Fibroblast of villous mesenchyme (primary cell): Measurements from ENCODE around the gene BAIAP3. TPM values are rescaled to one million over a fixed set of nuclear protein-coding genes. Genes with fewer than 3 reads are reported as not detected.

Source experiments
- DNase-seq: peaks from one replicate; pipeline ENCODE4 v3.0.0-alpha.2; 2010; ENCODE audit warnings: low read depth
- H3K4me3 ChIP-seq: 2 replicates; pipeline ENCODE4 v1.5.1; 2011; ENCODE audit warnings: low read depth, mild to moderate bottlenecking, low read length
- CTCF ChIP-seq: IDR thresholded peaks from 2 replicates; pipeline ENCODE4 v1.5.1; 2012; ENCODE audit warnings: low read depth, mild to moderate bottlenecking, low read length; ENCODE audit not compliant: insufficient read depth
- total RNA-seq: library from RNA; depleted of rRNA; stranded (reverse); fragments of >200 nt; gene quantifications from 2 replicates; pipeline ENCODE4 v1.2.3, GENCODE V29; 2012

BAIAP3 gene
- total RNA-seq, 1 donor, result under 0.01 TPM

GRCh38 chr16:1300664-1301476 lies 32.6 kb upstream of the BAIAP3 start:
- TF ChIP-seq CTCF, result peak; percentile 78
- H3K4me3 ChIP-seq, result no peak overlapping the region
- DNase-seq, result peak; percentile 38

GRCh38 chr16:1301562-1301961 lies 31.9 kb upstream of the BAIAP3 start:
- no peak for DNase-seq
- no peak for TF ChIP-seq CTCF
- H3K4me3 ChIP-seq, result no peak overlapping the region

- H3K4me3 ChIP-seq, result no peak overlapping the region
- TF ChIP-seq CTCF, result no peak
- DNase-seq, result no peak
Observed at GRCh38 chr16:1305823-1306222, 27.6 kb upstream of the BAIAP3 start.

- no peak overlapping the region for H3K4me3 ChIP-seq
- DNase-seq, result no peak
- no peak for TF ChIP-seq CTCF
Observed at GRCh38 chr16:1306334-1306733, 27.1 kb upstream of the BAIAP3 start.

- no peak for DNase-seq
Observed at GRCh38 chr16:1308036-1308976, 25.1 kb upstream of the BAIAP3 start.

More at GRCh38 chr16:1308036-1308976, 25.1 kb upstream of the BAIAP3 start:
- peak overlapping the region; percentile 61 for H3K4me3 ChIP-seq
- TF ChIP-seq CTCF, result no peak
